Body of pancreas (tissue), 4 donors: ENCODE measurements around the gene DMRTC1.
"Not testable (repeated sequence)": the region's sequence is repeated elsewhere in the genome, so short reads cannot be mapped to it uniquely, and the experiment has no call there.

ENCODE experiments used
- CTCF ChIP-seq, 7 experiments: fragments of 450-650 bp in 4 of 7; fragments of 200-600 bp in 3 of 7; sonication (generic) in 3 of 7; IDR thresholded peaks; one replicate each; pipeline ENCODE4 v1.5.1; 2016 to 2019; ENCODE audit warnings: antibody characterized with exemption in 7 of 7
- POLR2A ChIP-seq, 3 donors: fragments of 450-650 bp; IDR thresholded peaks; one replicate each; pipeline ENCODE4 v1.6.1; 2016; ENCODE audit warnings: antibody characterized with exemption in 3 of 3, mild to moderate bottlenecking in 2 of 3

- not testable (repeated sequence) for TF ChIP-seq CTCF, POLR2A (IDR thresholded peaks at IDR 0.05)
Observed at GRCh38 chrX:72974885-72975284, 31.2 kb upstream of the DMRTC1 start.
